ENCODE results near the gene CPA5. TPM values are rescaled to one million over a fixed set of nuclear protein-coding genes. Genes with fewer than 3 reads are reported as not detected.
"Not testable (repeated sequence)": the region's sequence is repeated elsewhere in the genome, so short reads cannot be mapped to it uniquely, and the experiment has no call there.

Gene CPA5
- polyA plus RNA-seq, 1 experiment, result 0.15 TPM

DNA sequence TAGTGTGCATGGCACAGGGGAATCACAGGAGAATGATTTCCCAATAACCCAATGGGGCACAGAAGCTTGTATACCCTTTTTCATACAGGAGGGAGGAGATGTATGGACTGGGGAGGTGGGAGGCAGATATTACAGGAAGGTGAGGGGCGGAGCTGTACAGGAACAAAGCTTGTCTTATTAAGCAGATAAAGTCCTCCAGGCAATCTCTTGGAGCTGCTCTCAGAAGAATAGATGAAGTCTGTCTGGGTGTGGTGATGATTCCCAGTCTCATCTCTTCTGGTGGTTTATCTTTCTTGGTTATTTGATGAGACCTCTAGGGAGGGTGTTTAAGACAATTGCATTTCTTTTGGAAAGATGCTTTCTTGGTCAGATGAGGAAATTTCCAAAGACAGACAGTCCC is 25.1 kb upstream of the CPA5 start:
- ChIA-PET CTCF (interaction anchor here (0.6 kb wide), 1 partner anchor 13 kb away, joined by 3 read pairs; no protein-coding TSS in a partner anchor), POLR2A (no interaction called here)
- Histone ChIP-seq H3K4me3 (ENCODE audit: low read depth, low read length) (no peak overlapping the region), H3K36me3 (ENCODE audit: control insufficient read depth, insufficient read depth, low read length) (no peaks in the 10 kb centered on the region; the same call in 1 of the 2 replicates), H3K27me3 (ENCODE audit: control insufficient read depth, insufficient read depth, low read length) (no peaks in the 10 kb centered on the region)
- TF ChIP-seq, protein P1, sequence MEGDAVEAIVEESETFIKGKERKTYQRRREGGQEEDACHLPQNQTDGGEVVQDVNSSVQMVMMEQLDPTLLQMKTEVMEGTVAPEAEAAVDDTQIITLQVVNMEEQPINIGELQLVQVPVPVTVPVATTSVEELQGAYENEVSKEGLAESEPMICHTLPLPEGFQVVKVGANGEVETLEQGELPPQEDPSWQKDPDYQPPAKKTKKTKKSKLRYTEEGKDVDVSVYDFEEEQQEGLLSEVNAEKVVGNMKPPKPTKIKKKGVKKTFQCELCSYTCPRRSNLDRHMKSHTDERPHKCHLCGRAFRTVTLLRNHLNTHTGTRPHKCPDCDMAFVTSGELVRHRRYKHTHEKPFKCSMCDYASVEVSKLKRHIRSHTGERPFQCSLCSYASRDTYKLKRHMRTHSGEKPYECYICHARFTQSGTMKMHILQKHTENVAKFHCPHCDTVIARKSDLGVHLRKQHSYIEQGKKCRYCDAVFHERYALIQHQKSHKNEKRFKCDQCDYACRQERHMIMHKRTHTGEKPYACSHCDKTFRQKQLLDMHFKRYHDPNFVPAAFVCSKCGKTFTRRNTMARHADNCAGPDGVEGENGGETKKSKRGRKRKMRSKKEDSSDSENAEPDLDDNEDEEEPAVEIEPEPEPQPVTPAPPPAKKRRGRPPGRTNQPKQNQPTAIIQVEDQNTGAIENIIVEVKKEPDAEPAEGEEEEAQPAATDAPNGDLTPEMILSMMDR (IDR thresholded peaks at IDR 0.05; ENCODE audit: insufficient read depth, low read depth, low read length), result no peak
- DNase-seq (ENCODE audit: low read depth), result no peak

DNA sequence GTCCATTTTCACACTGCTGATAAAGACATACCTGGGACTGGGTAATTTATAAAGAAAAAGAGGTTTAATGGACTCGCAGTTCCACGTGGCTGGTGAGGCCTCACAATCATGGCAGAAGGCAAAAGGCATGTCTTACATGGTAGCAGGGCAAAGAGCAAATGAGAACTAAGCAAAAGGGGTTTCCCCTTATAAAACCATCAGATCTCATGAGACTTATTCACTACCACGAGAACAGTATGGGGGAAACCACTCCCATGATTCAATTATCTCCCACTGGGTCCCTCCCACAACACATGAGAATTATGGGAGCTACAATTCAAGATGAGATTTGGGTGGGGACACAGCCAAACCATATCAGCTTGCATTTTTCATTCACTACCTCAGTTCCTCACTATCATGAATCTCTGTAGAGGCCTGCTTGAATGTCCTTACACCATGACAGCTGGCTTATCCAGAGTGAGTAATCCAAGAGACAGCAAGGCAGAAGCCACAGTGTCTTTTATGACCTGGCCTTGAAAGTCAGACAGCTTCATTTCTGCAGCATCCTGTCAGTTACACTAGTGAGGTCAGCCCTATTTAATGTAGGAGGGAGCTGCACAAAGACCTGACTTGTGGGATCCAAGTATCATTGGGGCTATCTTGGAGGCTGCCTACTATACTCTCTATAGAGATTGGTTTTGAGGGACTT is 22.9 kb upstream of the CPA5 start:
- CTCF ChIA-PET, result interaction anchor here (0.8 to 1.2 kb wide), 2 partner anchors 15 to 437 kb away, joined by 3 read pairs; no protein-coding TSS in a partner anchor
- DNase-seq (ENCODE audit: low read depth), result peak; percentile 12
- H3K36me3 ChIP-seq (ENCODE audit: control insufficient read depth, insufficient read depth, low read length); H3K27me3 ChIP-seq (ENCODE audit: control insufficient read depth, insufficient read depth, low read length); POLR2A ChIA-PET; H3K4me3 ChIP-seq (ENCODE audit: low read depth, low read length): not testable (repeated sequence)

DNA sequence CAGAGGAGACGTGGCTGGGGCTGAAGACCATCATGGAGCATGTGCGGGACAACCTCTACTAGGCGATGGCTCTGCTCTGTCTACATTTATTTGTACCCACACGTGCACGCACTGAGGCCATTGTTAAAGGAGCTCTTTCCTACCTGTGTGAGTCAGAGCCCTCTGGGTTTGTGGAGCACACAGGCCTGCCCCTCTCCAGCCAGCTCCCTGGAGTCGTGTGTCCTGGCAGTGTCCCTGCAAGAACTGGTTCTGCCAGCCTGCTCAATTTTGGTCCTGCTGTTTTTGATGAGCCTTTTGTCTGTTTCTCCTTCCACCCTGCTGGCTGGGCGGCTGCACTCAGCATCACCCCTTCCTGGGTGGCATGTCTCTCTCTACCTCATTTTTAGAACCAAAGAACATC is 22.0 kb upstream of the CPA5 start:
- TF ChIP-seq, protein P1 (IDR thresholded peaks at IDR 0.05; ENCODE audit: insufficient read depth, low read depth, low read length), result no peak
- Histone ChIP-seq H3K27me3 (ENCODE audit: control insufficient read depth, insufficient read depth, low read length) (no peaks in the 10 kb centered on the region), H3K4me3 (ENCODE audit: low read depth, low read length) (no peak overlapping the region), H3K36me3 (ENCODE audit: control insufficient read depth, insufficient read depth, low read length) (no peaks in the 10 kb centered on the region; the same call in 1 of the 2 replicates)
- DNase-seq (ENCODE audit: low read depth), result no peak
- CTCF ChIA-PET, result no interaction called here
- POLR2A ChIA-PET, result no interaction called here

DNA sequence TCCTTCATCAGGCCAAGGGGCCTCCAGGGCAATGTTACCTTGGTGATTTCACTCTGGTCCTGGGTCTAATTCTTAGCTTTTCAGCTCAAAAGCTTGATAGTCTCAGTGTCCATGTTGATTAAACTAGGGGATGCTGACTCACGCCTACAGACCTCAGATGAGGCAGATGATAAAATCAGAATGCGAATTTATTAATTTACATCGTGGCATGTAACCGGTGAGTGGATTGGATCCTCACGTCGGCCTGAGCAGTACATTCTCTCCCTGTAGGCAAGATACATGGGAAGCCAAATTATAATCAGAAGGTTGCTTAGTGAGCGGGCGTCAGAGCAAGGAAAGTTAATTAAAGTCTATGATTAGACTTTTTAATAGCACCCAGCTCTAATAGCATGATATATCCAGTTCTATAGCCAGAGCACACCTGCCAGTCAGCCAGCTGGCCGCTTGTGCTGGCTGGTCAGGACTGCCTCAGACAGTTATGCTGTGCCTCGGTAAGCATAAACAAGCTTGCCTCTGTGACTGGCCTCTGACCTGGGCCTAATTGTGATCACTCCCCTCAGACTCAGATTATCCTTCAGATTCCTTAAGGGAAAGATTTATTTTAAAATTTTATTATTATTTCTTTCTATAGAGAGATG is 20.2 kb upstream of the CPA5 start:
- DNase-seq (ENCODE audit: low read depth), result no peak
- Histone ChIP-seq H3K36me3 (ENCODE audit: control insufficient read depth, insufficient read depth, low read length) (no peaks in the 10 kb centered on the region), H3K4me3 (ENCODE audit: low read depth, low read length) (no peak overlapping the region), H3K27me3 (ENCODE audit: control insufficient read depth, insufficient read depth, low read length) (no peaks in the 10 kb centered on the region)
- POLR2A ChIA-PET, result interaction anchor here (0.6 kb wide), 1 partner anchor 231 kb away, joined by 3 read pairs; no protein-coding TSS in a partner anchor
- TF ChIP-seq, protein P1 (IDR thresholded peaks at IDR 0.05; ENCODE audit: insufficient read depth, low read depth, low read length), result no peak
- CTCF ChIA-PET, result interaction anchor here (0.8 to 1.0 kb wide), 2 partner anchors 10 to 238 kb away, joined by 3 read pairs; no protein-coding TSS in a partner anchor

DNA sequence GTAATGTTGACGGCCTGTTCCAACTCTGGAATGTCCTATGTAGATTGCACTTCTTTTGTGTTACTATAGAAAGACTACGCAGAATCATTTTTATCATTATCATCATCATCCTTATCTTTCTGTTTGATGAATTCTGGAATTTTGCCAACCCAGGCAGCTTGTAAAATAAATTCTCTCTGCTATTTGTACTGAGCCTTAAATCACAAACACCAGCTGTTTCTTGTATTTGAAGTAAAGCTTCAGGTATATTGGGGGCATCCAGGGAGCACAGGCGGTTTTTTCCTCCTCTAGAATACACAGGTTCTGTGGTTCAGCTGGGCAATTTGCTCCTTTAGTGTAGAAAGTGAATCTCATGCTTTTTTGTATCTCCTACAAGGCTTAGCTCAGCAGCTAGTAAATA is 14.9 kb upstream of the CPA5 start:
- CTCF ChIA-PET, result interaction anchor here (1.0 kb wide), 1 partner anchor 394 kb away, joined by 3 read pairs; no protein-coding TSS in a partner anchor
- Histone ChIP-seq H3K27me3 (ENCODE audit: control insufficient read depth, insufficient read depth, low read length) (no peaks in the 10 kb centered on the region), H3K36me3 (ENCODE audit: control insufficient read depth, insufficient read depth, low read length) (no peaks in the 10 kb centered on the region), H3K4me3 (ENCODE audit: low read depth, low read length) (no peak overlapping the region)
- TF ChIP-seq, protein P1 (IDR thresholded peaks at IDR 0.05; ENCODE audit: insufficient read depth, low read depth, low read length), result no peak
- POLR2A ChIA-PET, result no interaction called here
- DNase-seq (ENCODE audit: low read depth), result no peak

Data from BJ (cell line).